ENCODE data around the gene ZNF487. TPM values are rescaled to one million over a fixed set of nuclear protein-coding genes. Genes with fewer than 3 reads are reported as not detected.
A peak's percentile ranks its signal among the peaks of the same experiment; 100 is the strongest.

ZNF487 gene
- total and polyA plus RNA-seq, 3 experiments from 2014 or later: 1.5 to 7.9 (median 4.2) TPM

GRCh38 chr10:43398939-43399319 lies 38.0 kb upstream of the ZNF487 start:
- Histone ChIP-seq H3K4me3 (ENCODE audit: low read length) (peak overlapping the region; percentile 14), H3K4me1 (ENCODE audit: insufficient read depth, low read length) (peaks cover 86% of the 10 kb centered on the region), H3K27me3 (ENCODE audit: insufficient read depth, low read length, poor library complexity, severe bottlenecking) (no peaks in the 10 kb centered on the region), H3K27ac (ENCODE audit: low read depth, low read length) (peak overlapping the region; percentile 85), H3K9me3 (ENCODE audit: low read length) (no peaks in the 10 kb centered on the region), H3K36me3 (ENCODE audit: insufficient read depth, low read length) (peaks cover 3% of the 10 kb centered on the region)
- H3K27ac Mint-ChIP-seq: peak overlapping the region; percentile 91 to 100 (median 98)
- peaks cover 82 to 93% (median 92%) of the 10 kb centered on the region in 3 donors for H3K4me1 Mint-ChIP-seq
- no peaks in the 10 kb centered on the region for H3K9me3 Mint-ChIP-seq
- no peak for DNase-seq
- H3K4me3 Mint-ChIP-seq: peak overlapping the region; percentile 92 to 96 (median 95)
- H3K27me3 Mint-ChIP-seq: no peaks in the 10 kb centered on the region
- ChIA-PET CTCF (interaction anchor here (1.1 kb wide), 1 partner anchor 9 kb away, joined by 5 read pairs; no protein-coding TSS in a partner anchor), POLR2A (interaction anchor here (1.8 kb wide), 1 partner anchor 9 kb away, joined by 18 read pairs; no protein-coding TSS in a partner anchor)
- peaks cover 0 to 54% (median 16%) of the 10 kb centered on the region in 3 donors for H3K36me3 Mint-ChIP-seq

- POLR2A ChIA-PET: interaction anchor here (1.8 kb wide), 1 partner anchor 8 kb away, joined by 18 read pairs; no protein-coding TSS in a partner anchor
- H3K4me1 Mint-ChIP-seq: peaks cover 85 to 93% (median 92%) of the 10 kb centered on the region in 3 donors
- Histone ChIP-seq H3K27ac (ENCODE audit: low read depth, low read length) (peak overlapping the region; percentile 85), H3K27me3 (ENCODE audit: insufficient read depth, low read length, poor library complexity, severe bottlenecking) (no peaks in the 10 kb centered on the region), H3K4me1 (ENCODE audit: insufficient read depth, low read length) (peaks cover 86% of the 10 kb centered on the region), H3K36me3 (ENCODE audit: insufficient read depth, low read length) (no peaks in the 10 kb centered on the region), H3K4me3 (ENCODE audit: low read length) (peak overlapping the region; percentile 0), H3K9me3 (ENCODE audit: low read length) (no peaks in the 10 kb centered on the region)
- H3K27me3 Mint-ChIP-seq: no peaks in the 10 kb centered on the region
- H3K9me3 Mint-ChIP-seq: no peaks in the 10 kb centered on the region
- peak overlapping the region; percentile 92 to 96 (median 95) for H3K4me3 Mint-ChIP-seq
- DNase-seq: no peak
- H3K36me3 Mint-ChIP-seq: peaks cover 0 to 52% (median 15%) of the 10 kb centered on the region in 3 donors
- CTCF ChIA-PET: no interaction called here
- H3K27ac Mint-ChIP-seq: peak overlapping the region; percentile 89 to 100 (median 98)
Observed at GRCh38 chr10:43399320-43400310, 37.3 kb upstream of the ZNF487 start.

- H3K27me3 Mint-ChIP-seq: no peaks in the 10 kb centered on the region
- H3K27ac Mint-ChIP-seq: peak overlapping the region; percentile 58 to 99 (median 94)
- Histone ChIP-seq H3K9me3 (ENCODE audit: low read length) (no peaks in the 10 kb centered on the region), H3K27ac (ENCODE audit: low read depth, low read length) (peak overlapping the region; percentile 20), H3K4me3 (ENCODE audit: low read length) (no peak overlapping the region), H3K4me1 (ENCODE audit: insufficient read depth, low read length) (peaks cover 83% of the 10 kb centered on the region), H3K27me3 (ENCODE audit: insufficient read depth, low read length, poor library complexity, severe bottlenecking) (no peaks in the 10 kb centered on the region), H3K36me3 (ENCODE audit: insufficient read depth, low read length) (no peaks in the 10 kb centered on the region)
- ChIA-PET POLR2A (interaction anchor here (0.5 to 1.5 kb wide), 3 partner anchors 14 to 40 kb away, joined by 3 to 8 read pairs (median 4); partner anchors contain the start of gene ZNF487), CTCF (interaction anchor here (1.3 kb wide), 1 partner anchor 19 kb away, joined by 6 read pairs; no protein-coding TSS in a partner anchor)
- peak overlapping the region; percentile 82 to 100 (median 90) for H3K4me3 Mint-ChIP-seq
- H3K4me1 Mint-ChIP-seq: peaks cover 76 to 89% (median 78%) of the 10 kb centered on the region in 3 donors
- peaks cover 0 to 42% (median 10%) of the 10 kb centered on the region in 3 donors for H3K36me3 Mint-ChIP-seq
- DNase-seq: no peak
- no peaks in the 10 kb centered on the region for H3K9me3 Mint-ChIP-seq
Observed at GRCh38 chr10:43401627-43402026, 35.3 kb upstream of the ZNF487 start.

GRCh38 chr10:43402176-43402575 lies 34.7 kb upstream of the ZNF487 start:
- Histone ChIP-seq H3K36me3 (ENCODE audit: insufficient read depth, low read length) (no peaks in the 10 kb centered on the region), H3K9me3 (ENCODE audit: low read length) (no peaks in the 10 kb centered on the region), H3K27me3 (ENCODE audit: insufficient read depth, low read length, poor library complexity, severe bottlenecking) (no peaks in the 10 kb centered on the region), H3K4me3 (ENCODE audit: low read length) (no peak overlapping the region), H3K4me1 (ENCODE audit: insufficient read depth, low read length) (peaks cover 83% of the 10 kb centered on the region), H3K27ac (ENCODE audit: low read depth, low read length) (peak overlapping the region; percentile 20)
- peak overlapping the region; percentile 82 to 100 (median 90) for H3K4me3 Mint-ChIP-seq
- no peaks in the 10 kb centered on the region for H3K27me3 Mint-ChIP-seq
- no peaks in the 10 kb centered on the region for H3K9me3 Mint-ChIP-seq
- ChIA-PET CTCF (no interaction called here), POLR2A (interaction anchor here (0.5 to 1.5 kb wide), 2 partner anchors 14 to 34 kb away, joined by 4 to 8 read pairs; partner anchors contain the start of gene ZNF487)
- peak overlapping the region; percentile 11 to 99 (median 94) for H3K27ac Mint-ChIP-seq
- peaks cover 75 to 87% (median 76%) of the 10 kb centered on the region in 3 donors for H3K4me1 Mint-ChIP-seq
- DNase-seq: no peak
- H3K36me3 Mint-ChIP-seq: peaks cover 0 to 41% (median 10%) of the 10 kb centered on the region in 3 donors

GRCh38 chr10:43402880-43403452 lies 33.9 kb upstream of the ZNF487 start:
- Histone ChIP-seq H3K27ac (ENCODE audit: low read depth, low read length) (peak overlapping the region; percentile 2), H3K4me3 (ENCODE audit: low read length) (no peak overlapping the region), H3K9me3 (ENCODE audit: low read length) (no peaks in the 10 kb centered on the region), H3K4me1 (ENCODE audit: insufficient read depth, low read length) (peaks cover 80% of the 10 kb centered on the region), H3K36me3 (ENCODE audit: insufficient read depth, low read length) (no peaks in the 10 kb centered on the region), H3K27me3 (ENCODE audit: insufficient read depth, low read length, poor library complexity, severe bottlenecking) (no peaks in the 10 kb centered on the region)
- no peak for DNase-seq
- ChIA-PET CTCF (interaction anchor here (1.0 kb wide), 1 partner anchor 46 kb away, joined by 3 read pairs; no protein-coding TSS in a partner anchor), POLR2A (interaction anchor here (1.1 kb wide), 1 partner anchor 265 kb away, joined by 3 read pairs; the partner anchor contains the start of gene CSGALNACT2)
- Mint-ChIP-seq H3K36me3 (peaks cover 0 to 44% (median 10%) of the 10 kb centered on the region in 3 donors), H3K27ac (peak overlapping the region; percentile 73 to 99 (median 98)), H3K9me3 (no peaks in the 10 kb centered on the region), H3K27me3 (no peaks in the 10 kb centered on the region), H3K4me3 (peak overlapping the region; percentile 82 to 100 (median 90)), H3K4me1 (peaks cover 68 to 79% (median 71%) of the 10 kb centered on the region in 3 donors)

- Histone ChIP-seq H3K27me3 (ENCODE audit: insufficient read depth, low read length, poor library complexity, severe bottlenecking) (no peaks in the 10 kb centered on the region), H3K36me3 (ENCODE audit: insufficient read depth, low read length) (no peaks in the 10 kb centered on the region), H3K4me3 (ENCODE audit: low read length) (peak overlapping the region; percentile 57), H3K27ac (ENCODE audit: low read depth, low read length) (peak overlapping the region; percentile 100), H3K4me1 (ENCODE audit: insufficient read depth, low read length) (peaks cover 68% of the 10 kb centered on the region), H3K9me3 (ENCODE audit: low read length) (no peaks in the 10 kb centered on the region)
- DNase-seq: no peak
- CTCF ChIA-PET: interaction anchor here (1.0 kb wide), 1 partner anchor 45 kb away, joined by 3 read pairs; no protein-coding TSS in a partner anchor
- peak overlapping the region; percentile 89 to 99 (median 96) for H3K27ac Mint-ChIP-seq
- peaks cover 0 to 49% (median 10%) of the 10 kb centered on the region in 3 donors for H3K36me3 Mint-ChIP-seq
- H3K4me1 Mint-ChIP-seq: peaks cover 56 to 69% (median 62%) of the 10 kb centered on the region in 3 donors
- peaks cover 0 to 2% of the 10 kb centered on the region in 2 donors for H3K27me3 Mint-ChIP-seq
- peak overlapping the region; percentile 82 to 100 (median 90) for H3K4me3 Mint-ChIP-seq
- H3K9me3 Mint-ChIP-seq: no peaks in the 10 kb centered on the region
- POLR2A ChIA-PET: interaction anchor here (0.7 to 1.1 kb wide), 4 partner anchors 19 to 266 kb away, joined by 3 to 6 read pairs (median 5); partner anchors contain the start of gene CSGALNACT2
Observed at GRCh38 chr10:43403911-43404703, 32.8 kb upstream of the ZNF487 start.

- peaks cover 0 to 2% of the 10 kb centered on the region in 2 donors for H3K27me3 Mint-ChIP-seq
Observed at GRCh38 chr10:43404704-43405084, 32.2 kb upstream of the ZNF487 start.

More at GRCh38 chr10:43404704-43405084, 32.2 kb upstream of the ZNF487 start:
- ChIA-PET POLR2A (interaction anchor here (0.7 kb wide), 3 partner anchors 20 to 105 kb away, joined by 4 to 6 read pairs (median 6); no protein-coding TSS in a partner anchor), CTCF (interaction anchor here (1.8 to 2.0 kb wide), 2 partner anchors 9 to 15 kb away, joined by 4 to 10 read pairs; no protein-coding TSS in a partner anchor)
- Histone ChIP-seq H3K27me3 (ENCODE audit: insufficient read depth, low read length, poor library complexity, severe bottlenecking) (no peaks in the 10 kb centered on the region), H3K4me1 (ENCODE audit: insufficient read depth, low read length) (peaks cover 62% of the 10 kb centered on the region), H3K27ac (ENCODE audit: low read depth, low read length) (peak overlapping the region; percentile 100), H3K9me3 (ENCODE audit: low read length) (no peaks in the 10 kb centered on the region), H3K36me3 (ENCODE audit: insufficient read depth, low read length) (no peaks in the 10 kb centered on the region), H3K4me3 (ENCODE audit: low read length) (peak overlapping the region; percentile 57)
- Mint-ChIP-seq H3K4me1 (peaks cover 51 to 64% (median 56%) of the 10 kb centered on the region in 3 donors), H3K9me3 (no peaks in the 10 kb centered on the region), H3K4me3 (peak overlapping the region; percentile 82 to 100 (median 90)), H3K36me3 (peaks cover 0 to 48% (median 5%) of the 10 kb centered on the region in 3 donors), H3K27ac (peak overlapping the region; percentile 89 to 99 (median 96))
- DNase-seq: peak in 2 of 5 donors; percentile 50 to 55
